Prostate gland (tissue), 2 donors: ENCODE results near the gene GK. TPM values are rescaled to one million over a fixed set of nuclear protein-coding genes. Genes with fewer than 3 reads are reported as not detected.
"Not testable (repeated sequence)": the region's sequence is repeated elsewhere in the genome, so short reads cannot be mapped to it uniquely, and the experiment has no call there.

Experiments
- DNase-seq: peaks from one replicate; pipeline ENCODE4 v3.0.0-alpha.2; 2019; ENCODE audit warnings: low spot score
- H3K27ac ChIP-seq, 2 donors: fragments of 200-600 bp; sonication (generic); 2 replicates each; pipeline ENCODE4 v1.5.1; 2017 to 2019
- H3K27me3 ChIP-seq: fragments of 200-600 bp; sonication (generic); replicated peaks from 2 replicates; pipeline ENCODE4 v1.5.1; 2019; ENCODE audit not compliant: insufficient read depth
- H3K36me3 ChIP-seq, 2 donors: fragments of 200-600 bp; sonication (generic); 1 replicate in 1 of 2; 2 replicates in 1 of 2; pipeline versions ENCODE4 v1.5.1 to v1.8.1; 2017 to 2019
- H3K4me1 ChIP-seq: fragments of 200-600 bp; sonication (generic); replicated peaks from 2 replicates; pipeline ENCODE4 v1.5.1; 2019
- H3K4me3 ChIP-seq, 2 donors: fragments of 200-600 bp; sonication (generic); 2 replicates each; pipeline ENCODE4 v1.5.1; 2017 to 2019
- H3K9me3 ChIP-seq: fragments of 200-600 bp; sonication (generic); 2 replicates; pipeline ENCODE4 v1.5.1; 2017
- POLR2A ChIP-seq: fragments of 450-650 bp; IDR thresholded peaks from one replicate; pipeline ENCODE4 v1.6.1; 2016; ENCODE audit warnings: antibody characterized with exemption, mild to moderate bottlenecking
- POLR2AphosphoS5 ChIP-seq: sonication (generic); formaldehyde crosslinking; IDR thresholded peaks from one replicate; pipeline ENCODE4 v1.6.1; 2017; ENCODE audit warnings: antibody characterized with exemption
- whole genome bisulfite sequencing: methylation state at CpG from one replicate; pipeline ENCODE4 v1.1.5; 2018; 5-methylcytosine and 5-hydroxymethylcytosine counted together
- intact Hi-C: fragments of 100-400 bp; cut with DNase I; formaldehyde crosslinking; loops from one replicate; pipeline ENCODE4 v1.14.2; 2022
- total RNA-seq, 2 donors: library from RNA; depleted of rRNA; stranded (reverse); fragments of >200 nt; gene quantifications; one replicate each; pipeline ENCODE4 v1.1.0, GENCODE V29; 2016
- TF ChIP-seq, protein P1 (sequence below), 4 experiments: fragments of 200-600 bp in 2 of 4; fragments of 450-650 bp in 2 of 4; sonication (generic) in 2 of 4; IDR thresholded peaks; 1 replicate in 3 of 4; 2 replicates in 1 of 4; pipeline ENCODE4 v1.5.1; 2016 to 2019; ENCODE audit warnings: antibody characterized with exemption in 4 of 4, mild to moderate bottlenecking in 2 of 4, moderate library complexity in 2 of 4

The GK gene
- total RNA-seq, 2 donors from 2014 or later = 3.0 to 7.4 TPM

DNA sequence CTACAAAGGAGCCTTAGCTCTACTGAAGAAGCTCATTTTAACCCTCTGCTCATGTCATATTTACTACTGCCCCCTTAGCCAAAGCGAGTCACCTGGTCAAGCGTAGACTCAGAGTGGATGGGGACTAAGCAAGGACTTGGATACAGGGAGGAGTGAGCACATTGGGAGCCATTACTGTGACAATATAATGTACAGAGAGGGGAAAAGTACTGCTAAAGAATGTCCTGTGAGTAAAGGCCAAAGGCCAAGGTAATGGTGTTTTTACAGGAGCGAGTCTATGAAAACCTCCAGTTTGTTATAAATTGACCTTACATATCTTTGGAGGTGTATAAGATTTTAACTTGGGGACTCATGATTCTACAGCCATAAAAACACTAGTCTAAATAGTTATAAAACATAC lies 10.6 kb upstream of the GK start:
- no peak overlapping the region for H3K27ac ChIP-seq
- no peaks in the 10 kb centered on the region for H3K27me3 ChIP-seq
- H3K36me3 ChIP-seq = no peaks in the 10 kb centered on the region
- no peaks in the 10 kb centered on the region for H3K4me1 ChIP-seq
- H3K9me3 ChIP-seq = no peaks in the 10 kb centered on the region
- intact Hi-C loops = no loop called here
- WGBS = 95% methylated on average over 3 of the region's 3 CpGs
- DNase-seq = no peak
- H3K4me3 ChIP-seq = no peak overlapping the region
- no peak for TF ChIP-seq POLR2AphosphoS5
- TF ChIP-seq, protein P1, sequence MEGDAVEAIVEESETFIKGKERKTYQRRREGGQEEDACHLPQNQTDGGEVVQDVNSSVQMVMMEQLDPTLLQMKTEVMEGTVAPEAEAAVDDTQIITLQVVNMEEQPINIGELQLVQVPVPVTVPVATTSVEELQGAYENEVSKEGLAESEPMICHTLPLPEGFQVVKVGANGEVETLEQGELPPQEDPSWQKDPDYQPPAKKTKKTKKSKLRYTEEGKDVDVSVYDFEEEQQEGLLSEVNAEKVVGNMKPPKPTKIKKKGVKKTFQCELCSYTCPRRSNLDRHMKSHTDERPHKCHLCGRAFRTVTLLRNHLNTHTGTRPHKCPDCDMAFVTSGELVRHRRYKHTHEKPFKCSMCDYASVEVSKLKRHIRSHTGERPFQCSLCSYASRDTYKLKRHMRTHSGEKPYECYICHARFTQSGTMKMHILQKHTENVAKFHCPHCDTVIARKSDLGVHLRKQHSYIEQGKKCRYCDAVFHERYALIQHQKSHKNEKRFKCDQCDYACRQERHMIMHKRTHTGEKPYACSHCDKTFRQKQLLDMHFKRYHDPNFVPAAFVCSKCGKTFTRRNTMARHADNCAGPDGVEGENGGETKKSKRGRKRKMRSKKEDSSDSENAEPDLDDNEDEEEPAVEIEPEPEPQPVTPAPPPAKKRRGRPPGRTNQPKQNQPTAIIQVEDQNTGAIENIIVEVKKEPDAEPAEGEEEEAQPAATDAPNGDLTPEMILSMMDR (IDR thresholded peaks at IDR 0.05) = no peak
- no peak for TF ChIP-seq POLR2A

DNA sequence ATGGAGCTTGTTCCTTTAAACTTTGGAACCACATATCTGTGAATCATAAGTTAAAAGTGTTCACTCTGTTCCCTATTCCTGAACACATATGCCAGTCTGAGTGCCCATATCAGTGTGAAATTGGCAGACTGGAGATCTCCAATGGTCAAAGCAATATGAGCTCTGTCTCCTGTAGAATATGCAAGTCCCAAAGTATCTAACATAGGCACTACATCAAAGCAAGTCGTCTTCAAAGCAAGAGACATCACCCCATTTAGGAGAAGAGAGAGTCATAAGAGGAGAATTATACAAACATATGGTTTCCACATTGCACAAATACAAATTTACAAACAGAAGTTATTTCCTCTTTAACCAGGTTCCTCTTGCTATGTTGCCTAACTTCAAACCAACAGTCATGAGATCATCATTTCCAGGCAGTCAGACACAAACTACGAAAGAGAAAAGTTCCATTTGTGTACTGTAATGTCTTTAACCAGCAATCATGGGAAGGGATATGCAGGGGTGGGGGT lies 9.9 kb upstream of the GK start:
- intact Hi-C loops = no loop called here
- TF ChIP-seq POLR2AphosphoS5 = no peak
- no peak for TF ChIP-seq POLR2A
- TF ChIP-seq, protein P1 (IDR thresholded peaks at IDR 0.05) = no peak
- Histone ChIP-seq H3K27me3 (no peaks in the 10 kb centered on the region), H3K4me1 (no peaks in the 10 kb centered on the region), H3K4me3 (no peak overlapping the region), H3K27ac (no peak overlapping the region), H3K9me3 (no peaks in the 10 kb centered on the region), H3K36me3 (no peaks in the 10 kb centered on the region)
- no peak for DNase-seq
- 88% methylated on average over 2 of the region's 2 CpGs for WGBS

DNA sequence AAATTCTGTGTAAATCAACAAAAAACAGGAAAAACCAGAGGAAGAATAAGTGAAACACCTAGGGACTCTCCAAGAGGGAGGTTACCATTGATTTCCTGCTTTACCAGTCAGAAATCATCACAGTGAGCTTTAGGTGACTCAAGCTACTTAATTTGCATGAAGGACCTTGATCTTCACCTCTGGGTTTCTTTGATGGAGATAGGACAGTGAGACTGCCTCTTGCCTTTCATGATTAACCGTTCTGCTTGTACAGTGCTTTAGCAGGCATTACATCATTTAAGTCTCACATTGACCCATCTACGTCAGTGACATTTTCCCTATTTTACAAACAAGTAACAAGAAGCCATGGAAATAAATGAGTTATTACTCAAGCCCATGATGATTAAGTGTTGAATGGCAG lies 3.4 kb upstream of the GK start:
- no peaks in the 10 kb centered on the region for H3K4me1 ChIP-seq
- TF ChIP-seq POLR2A (no peak), POLR2AphosphoS5 (no peak)
- TF ChIP-seq, protein P1 (IDR thresholded peaks at IDR 0.05) = no peak
- no peak for DNase-seq
- intact Hi-C loops = loop anchor here (5.0 kb wide), 1 partner anchor 237 kb away; the partner anchor contains the start of gene TAB3
- H3K9me3 ChIP-seq = no peaks in the 10 kb centered on the region
- H3K36me3 ChIP-seq = no peaks in the 10 kb centered on the region
- no peaks in the 10 kb centered on the region for H3K27me3 ChIP-seq
- no peak overlapping the region for H3K4me3 ChIP-seq
- no peak overlapping the region for H3K27ac ChIP-seq
- 92% methylated on average over 2 of the region's 2 CpGs for WGBS

DNA sequence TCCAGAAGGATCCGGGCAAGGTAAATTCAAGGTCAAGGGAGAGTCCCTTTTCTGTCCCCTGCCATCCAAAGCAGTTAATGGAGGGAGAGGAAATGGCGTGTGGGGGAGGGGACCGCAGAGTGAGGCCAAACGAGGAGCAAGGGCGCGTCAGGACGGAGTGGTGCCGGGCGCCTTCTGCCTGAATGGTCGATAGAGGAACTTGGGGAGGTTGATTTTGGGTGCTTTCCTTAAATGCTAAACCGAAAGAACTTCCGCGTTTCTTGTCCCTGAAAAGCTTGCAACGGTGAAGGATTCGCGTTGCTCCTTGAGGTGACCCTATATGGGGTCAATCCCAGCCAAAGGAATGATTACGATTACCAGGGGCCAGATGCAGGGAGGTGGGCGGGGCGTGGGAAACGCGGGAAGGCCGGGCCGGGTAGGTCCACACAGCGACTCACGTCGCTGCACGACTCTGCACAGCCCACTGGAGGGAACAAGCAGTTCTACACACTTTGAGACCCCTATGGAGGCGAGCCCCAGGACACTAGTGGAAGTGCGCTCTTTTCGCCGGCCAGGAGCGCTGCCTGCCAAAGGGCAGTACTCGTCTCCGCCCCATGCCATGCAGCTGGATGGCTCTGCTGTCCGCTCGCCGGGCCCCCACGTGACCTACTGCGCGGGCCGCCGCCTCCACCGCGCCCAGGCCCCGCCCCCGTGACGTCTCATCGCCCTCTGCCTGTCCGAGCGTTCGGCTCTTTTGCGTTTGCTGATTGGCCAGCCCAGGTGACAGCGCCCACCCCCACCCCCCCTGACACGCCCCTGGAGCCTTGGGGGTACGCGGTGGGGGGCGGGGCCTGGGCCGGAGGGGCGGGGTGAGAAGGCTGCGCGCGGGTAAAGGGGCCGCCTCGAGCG lies 452 bp upstream of the GK start:
- H3K9me3 ChIP-seq = no peaks in the 10 kb centered on the region
- TF ChIP-seq, protein P1 (IDR thresholded peaks at IDR 0.05) = no peak
- TF ChIP-seq POLR2AphosphoS5 = peak; percentile 53
- peak; percentile 11 for TF ChIP-seq POLR2A
- no peaks in the 10 kb centered on the region for H3K27me3 ChIP-seq
- peak overlapping the region; percentile 61 to 69 for H3K27ac ChIP-seq
- peak overlapping the region; percentile 44 to 46 for H3K4me3 ChIP-seq
- intact Hi-C loops = loop anchor here (5.0 kb wide), 1 partner anchor 235 kb away; the partner anchor contains the start of gene TAB3
- DNase-seq = peak; percentile 92
- H3K36me3 ChIP-seq = no peaks in the 10 kb centered on the region
- no peaks in the 10 kb centered on the region for H3K4me1 ChIP-seq
- under 1% methylated on average over 31 of the region's 65 CpGs for WGBS

DNA sequence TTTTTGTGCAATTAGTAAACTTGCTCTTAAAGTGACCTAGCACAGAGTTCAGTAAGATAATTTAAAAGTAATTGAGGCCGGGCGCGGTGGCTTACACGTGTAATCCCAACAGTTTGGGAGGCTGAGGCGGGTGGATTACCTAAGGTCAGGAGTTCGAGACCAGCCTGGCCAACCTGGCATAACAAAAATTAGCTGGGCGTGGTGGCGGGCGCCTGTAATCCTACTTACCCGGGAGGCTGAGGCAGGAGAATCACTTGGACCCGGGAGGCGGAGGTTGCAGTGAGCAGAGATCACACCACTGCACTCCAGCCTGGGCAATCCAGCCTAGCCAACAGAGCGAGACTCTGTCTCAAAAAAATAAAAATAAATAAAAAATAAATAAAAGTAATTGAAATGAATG lies 1.2 kb downstream of the GK start:
- intact Hi-C loops = loop anchor here (5.0 kb wide), 1 partner anchor 233 kb away; the partner anchor contains the start of gene TAB3
- DNase-seq, H3K4me1 ChIP-seq, H3K27ac ChIP-seq, H3K4me3 ChIP-seq, H3K36me3 ChIP-seq, H3K9me3 ChIP-seq, H3K27me3 ChIP-seq: not testable (repeated sequence)
- WGBS = 87% methylated on average over 13 of the region's 13 CpGs
